ENCODE data around the gene ACOT9.
"Not testable (repeated sequence)": the region's sequence is repeated elsewhere in the genome, so short reads cannot be mapped to it uniquely, and the experiment has no call there.

The ACOT9 gene, protein sequence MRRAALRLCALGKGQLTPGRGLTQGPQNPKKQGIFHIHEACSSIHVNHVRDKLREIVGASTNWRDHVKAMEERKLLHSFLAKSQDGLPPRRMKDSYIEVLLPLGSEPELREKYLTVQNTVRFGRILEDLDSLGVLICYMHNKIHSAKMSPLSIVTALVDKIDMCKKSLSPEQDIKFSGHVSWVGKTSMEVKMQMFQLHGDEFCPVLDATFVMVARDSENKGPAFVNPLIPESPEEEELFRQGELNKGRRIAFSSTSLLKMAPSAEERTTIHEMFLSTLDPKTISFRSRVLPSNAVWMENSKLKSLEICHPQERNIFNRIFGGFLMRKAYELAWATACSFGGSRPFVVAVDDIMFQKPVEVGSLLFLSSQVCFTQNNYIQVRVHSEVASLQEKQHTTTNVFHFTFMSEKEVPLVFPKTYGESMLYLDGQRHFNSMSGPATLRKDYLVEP

DNA sequence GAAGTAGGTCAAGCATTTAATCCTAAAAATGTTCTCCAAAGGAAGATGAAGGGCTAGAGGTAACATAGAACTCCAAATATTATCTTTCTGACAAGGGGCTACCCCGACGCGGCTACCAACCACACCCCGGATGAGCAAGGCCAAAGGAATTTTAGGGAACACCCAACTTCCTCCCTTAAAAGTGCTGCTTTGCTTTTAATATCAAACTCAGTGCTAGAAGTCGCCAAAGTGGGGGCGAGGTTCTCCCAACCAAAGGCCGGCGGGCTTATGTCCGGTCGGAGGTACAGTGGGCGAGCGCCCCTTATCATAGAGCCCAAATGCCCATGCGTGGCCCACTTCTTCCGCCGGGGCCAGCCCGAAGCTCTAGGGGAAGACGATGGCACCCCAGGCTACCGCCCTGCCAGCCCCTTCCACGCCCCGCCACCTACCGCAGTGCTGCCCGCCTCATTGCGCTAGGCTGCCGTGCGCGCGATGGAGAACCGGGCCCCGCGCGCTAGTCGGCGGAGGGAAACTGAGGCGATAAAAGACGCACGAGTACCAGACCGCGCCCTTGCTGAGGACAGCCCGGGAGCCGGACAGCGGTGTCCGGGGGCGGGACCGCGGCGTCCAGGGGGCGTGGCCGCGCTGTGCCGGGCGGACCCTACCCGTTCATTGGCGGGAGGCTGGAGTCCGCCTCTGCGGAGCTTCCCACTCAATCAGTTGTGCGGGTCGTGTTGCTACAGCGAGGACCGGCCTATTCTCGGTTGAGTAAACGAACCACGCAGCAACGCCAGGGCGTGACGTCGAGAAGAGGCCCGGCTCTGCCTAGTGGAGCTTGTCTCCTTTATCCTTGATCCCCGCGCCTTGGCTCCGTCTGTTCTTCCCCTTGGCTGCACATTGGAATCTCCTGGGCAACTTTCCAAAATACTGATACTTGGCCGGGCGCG, at the start of gene ACOT9:
Gene ACOT9, minus strand, starts transcription at position 580 of the 926 bp plus-strand sequence. Its CDS starts 132 bp downstream, at position 448.
- peak in 55 of 56 donors; percentile 1 to 84 (median 57) for DNase-seq

GRCh38 chrX:23790155-23790497, 47.0 kb upstream of the ACOT9 start:
- DNase-seq, result no peak

GRCh38 chrX:23789386-23790154, 46.5 kb upstream of the ACOT9 start:
- peak in 13 of 56 donors; percentile 0 to 38 (median 3) for DNase-seq

- DNase-seq, result no peak
Measured at GRCh38 chrX:23788946-23789345, 45.9 kb upstream of the ACOT9 start.

- no peak for DNase-seq
Measured at GRCh38 chrX:23788521-23788920, 45.4 kb upstream of the ACOT9 start.

DNA sequence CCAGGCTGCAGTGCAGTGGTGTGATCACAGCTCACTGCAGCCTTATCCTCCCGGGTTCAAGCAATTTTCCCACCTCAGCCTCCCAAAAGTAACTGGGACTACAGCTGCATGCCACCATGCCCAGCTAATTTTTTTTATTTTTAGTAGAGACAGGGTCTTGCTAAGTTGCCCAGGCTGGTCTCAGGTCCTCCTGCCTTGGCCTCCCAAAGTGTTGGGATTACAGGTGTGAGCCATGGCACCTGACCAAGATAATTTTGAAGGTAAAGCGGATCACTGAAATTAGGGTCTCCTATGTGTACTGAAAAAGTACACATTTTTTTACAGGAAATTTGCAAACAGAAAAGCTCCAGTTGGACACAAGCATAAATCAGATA, 44.7 kb upstream of the ACOT9 start:
- no peak for DNase-seq

DNA sequence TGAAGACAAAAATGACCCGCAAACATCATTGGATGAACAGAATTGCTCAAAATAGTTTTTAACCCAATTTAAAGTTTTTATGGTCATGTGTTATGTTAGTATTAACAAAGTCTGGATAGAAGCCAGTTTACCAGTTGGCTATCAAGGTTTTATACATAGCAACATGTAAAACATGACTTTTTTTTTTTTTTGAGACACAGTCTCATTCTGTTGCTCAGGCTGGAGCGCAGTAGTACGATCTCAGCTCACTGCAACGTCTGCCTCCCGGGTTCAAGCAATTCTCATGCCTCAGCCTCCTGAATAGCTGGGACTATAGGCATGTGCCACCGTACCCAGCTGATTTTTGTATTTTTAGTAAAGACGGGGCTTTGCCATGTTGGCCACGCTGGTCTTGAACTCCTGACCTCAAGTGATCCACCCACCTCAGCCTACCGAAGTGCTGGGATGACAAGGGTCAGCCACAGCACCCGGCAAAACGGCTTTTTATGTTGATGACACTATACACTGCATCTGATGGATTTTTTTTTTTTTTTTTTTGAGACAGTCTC, 43.3 kb upstream of the ACOT9 start:
- DNase-seq, result no peak

- no peak for DNase-seq
Measured at GRCh38 chrX:23785580-23785979, 42.5 kb upstream of the ACOT9 start.

DNA sequence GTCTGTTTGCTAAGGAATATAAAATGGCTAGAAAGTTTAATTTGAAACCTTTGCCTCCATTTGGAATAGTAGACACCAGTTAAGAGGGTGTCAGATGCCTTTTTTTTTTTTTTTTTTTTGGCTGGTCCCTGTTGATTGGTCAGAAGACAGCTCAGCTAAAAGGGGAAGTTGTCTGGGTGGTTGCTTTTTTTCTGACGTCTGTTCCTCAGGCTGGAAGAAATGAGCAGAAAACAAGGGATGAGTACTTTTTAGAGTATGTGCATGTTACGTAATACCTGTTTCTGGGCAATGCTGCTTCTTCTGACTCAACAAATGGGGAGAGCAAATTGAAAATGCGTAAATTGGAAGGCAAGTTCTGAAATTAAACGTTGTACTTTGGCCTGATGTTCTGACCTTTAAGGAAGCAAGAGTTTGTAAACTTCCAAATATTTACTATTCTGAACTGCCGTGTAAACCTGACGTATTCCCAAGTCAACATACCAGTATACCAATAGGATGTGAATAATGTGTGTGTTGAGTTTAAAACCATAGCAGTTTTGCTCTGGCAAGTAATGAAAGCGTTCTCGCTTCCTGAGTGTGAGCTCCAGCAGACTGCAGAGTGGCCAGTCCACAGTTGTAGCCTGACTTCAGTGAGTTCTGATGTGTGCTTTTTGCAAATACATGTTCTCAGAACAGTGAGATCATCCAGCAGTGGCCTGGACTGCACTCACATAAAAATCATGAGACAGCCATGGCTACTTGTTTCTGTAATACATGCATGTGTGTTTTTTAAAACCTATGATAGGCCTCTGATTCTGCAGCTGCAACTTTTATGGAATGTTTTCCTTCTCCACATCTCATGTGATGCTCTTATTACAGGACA, 41.6 kb upstream of the ACOT9 start:
- DNase-seq, result no peak

DNA sequence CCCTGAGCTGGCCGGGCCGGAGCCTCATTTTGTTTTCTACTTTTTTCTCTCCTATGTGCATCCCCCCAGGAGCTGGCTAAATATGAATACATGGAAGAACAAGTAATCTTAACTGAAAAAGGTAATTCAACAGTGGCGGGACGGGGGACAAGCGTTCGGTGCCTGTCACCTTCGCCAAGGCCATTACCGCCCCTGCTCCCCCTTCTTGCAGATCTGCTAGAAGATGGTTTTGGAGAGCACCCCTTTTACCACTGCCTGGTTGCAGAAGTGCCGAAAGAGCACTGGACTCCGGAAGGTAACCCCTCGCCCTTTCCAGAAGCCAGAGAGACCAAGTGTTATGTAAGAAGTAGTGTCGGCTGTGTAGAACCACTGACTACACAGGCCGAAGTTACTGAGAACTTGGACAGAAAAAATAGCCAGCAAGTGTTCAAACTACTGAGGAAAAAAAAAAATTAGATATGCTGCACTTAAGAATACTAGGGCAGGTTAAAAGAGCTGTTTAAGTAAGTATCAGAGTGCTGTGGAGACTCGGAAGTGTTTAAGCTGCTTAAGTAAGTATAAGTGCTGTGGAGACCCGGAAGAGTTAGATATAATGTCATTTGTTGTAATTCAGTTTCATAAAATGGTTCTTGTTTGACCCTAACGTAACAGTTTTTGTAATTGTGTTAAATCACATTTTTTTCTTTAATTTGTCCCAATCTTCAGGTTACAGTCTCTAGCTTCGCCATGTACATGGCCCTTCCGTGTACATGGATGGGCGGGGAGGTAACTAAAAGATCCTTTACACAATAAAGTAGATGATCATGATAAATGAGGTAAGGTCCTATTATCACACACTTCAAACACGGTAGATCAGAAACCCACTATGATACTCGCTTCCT, 40.8 kb upstream of the ACOT9 start:
- peak in 2 of 56 donors; percentile 7 to 22 for DNase-seq

DNA sequence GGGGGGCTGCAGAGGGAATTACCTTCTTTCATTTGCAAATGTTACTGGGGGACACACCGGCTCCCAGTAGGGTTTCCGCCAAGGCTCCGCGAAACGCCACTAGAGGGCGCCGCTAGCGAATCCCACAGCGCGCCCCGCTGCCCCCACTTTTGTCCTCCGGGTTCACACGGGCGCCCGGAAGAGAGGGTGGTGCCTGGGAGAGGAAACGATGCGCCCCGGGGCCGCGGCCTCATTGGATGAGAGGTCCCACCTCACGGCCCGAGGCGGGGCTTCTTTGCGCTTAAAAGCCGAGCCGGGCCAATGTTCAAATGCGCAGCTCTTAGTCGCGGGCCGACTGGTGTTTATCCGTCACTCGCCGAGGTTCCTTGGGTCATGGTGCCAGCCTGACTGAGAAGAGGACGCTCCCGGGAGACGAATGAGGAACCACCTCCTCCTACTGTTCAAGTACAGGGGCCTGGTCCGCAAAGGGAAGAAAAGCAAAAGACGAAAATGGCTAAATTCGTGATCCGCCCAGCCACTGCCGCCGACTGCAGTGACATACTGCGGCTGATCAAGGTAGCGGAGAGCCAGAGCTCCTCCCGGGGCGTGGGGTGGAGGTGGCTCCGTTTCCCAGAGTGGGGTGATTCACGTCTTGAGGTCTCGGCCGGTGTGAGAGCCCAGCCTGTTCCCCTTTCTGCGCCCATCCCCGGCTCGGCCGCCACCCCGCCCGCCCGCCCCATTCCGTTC, 40.0 kb upstream of the ACOT9 start, which contains the start of gene SAT1:
Gene SAT1, plus strand, starts transcription at position 311 of the 726 bp plus-strand sequence. Its CDS starts 179 bp downstream, at position 490.
- DNase-seq, result peak; percentile 12 to 95 (median 86)

DNA sequence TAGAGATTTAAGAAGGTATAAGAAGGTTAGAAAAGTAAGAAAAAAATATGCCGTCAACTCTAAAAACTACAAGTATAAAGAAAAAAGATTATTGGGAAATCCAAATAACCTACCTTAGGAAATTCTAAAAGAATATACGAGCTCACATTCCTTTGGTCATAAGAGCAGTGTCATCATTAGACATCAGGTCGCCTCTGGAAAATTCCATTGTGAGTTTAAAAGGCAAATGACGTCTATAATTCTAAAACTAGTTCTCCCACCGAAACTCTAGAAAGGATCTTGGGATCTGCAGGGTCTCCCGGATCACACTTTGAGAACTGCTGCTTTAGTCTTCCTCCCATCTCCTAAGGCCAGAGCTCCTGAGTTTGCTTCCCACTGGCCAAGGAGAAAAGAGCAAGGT, 39.4 kb upstream of the ACOT9 start:
- no peak for DNase-seq

DNA sequence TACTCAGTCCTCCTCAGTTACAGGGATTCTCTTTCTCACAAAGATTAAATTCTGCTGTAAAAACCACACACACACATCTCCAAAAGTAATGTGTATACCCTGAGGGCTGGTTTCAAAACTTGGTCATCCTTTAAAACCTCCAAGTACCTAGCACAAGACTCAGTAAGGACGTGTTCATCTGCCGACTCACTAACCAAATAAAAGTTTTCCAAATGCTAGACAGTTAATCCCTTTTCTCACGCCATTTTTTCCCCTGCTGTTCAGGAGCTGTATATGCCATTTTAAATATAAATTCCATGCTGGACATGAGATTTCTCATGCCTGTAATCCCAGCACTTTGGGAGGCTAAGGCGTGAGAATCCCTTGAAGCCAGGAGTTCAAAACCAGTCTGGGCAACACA, 35.9 kb upstream of the ACOT9 start:
- DNase-seq, result no peak

DNA sequence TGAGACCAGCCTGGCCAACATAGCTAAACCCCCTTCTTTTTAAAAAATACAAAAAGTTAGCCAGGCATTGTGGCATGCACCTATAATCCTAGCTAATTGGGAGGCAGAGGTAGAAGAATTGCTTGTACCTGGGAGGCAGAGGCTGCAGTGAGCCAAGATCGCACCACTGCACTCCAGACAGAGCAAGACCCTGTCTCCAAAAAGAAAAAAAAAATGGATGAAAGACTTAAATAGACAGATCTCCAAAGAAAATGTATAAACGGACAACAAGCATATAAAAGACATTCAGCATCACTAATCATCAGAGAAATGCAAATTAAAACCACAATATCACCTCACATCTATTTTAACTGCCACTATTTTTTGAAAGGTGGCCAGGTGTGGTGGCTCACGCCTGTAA, 33.3 kb upstream of the ACOT9 start:
- DNase-seq, result no peak

DNA sequence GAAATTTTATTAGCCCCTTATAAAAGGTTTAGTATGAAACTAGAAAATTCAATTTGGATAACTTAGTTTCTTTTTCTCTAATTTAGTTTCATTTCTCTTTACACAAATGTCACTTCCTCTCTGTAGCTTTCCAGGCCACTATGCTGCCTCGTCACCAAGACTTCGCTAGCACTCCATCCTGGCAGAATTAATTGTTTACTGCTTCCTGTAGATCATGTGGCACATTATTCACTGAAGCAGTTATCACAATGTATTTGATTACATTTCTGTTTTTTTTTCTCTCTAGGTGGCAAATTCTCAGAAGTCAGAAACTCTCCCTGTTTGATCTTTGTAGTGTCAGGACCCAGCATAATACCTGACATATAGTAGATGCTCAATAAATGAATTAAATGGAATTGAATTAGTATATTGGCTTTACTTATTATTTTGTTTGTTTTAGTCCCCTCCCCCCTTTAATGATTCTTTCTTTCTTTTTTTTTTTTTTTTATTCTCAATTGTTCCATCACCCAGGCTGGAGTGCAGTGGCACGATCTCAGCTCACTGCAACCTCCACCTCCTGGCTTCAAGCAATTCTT, 30.6 kb upstream of the ACOT9 start:
- no peak for DNase-seq

DNA sequence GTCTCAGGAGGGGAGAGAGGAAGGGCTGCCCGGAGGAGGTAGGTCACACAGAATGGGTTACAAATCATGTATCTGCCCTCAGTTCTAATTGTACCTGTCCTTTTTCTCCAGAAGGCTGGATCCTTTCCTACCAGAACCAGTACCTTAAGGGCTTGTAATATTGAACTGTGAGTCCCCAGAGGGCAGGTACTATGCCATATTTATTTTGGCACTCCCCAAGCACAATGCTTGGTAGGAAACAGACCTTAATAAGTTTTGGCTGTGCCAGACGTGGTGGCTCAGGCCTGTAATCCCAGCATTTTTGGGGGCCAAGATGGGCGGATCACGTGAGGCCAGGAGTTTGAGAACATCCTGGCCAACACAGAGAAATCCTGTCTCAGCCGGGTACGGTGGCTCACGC, 28.0 kb upstream of the ACOT9 start:
- not testable (repeated sequence) for DNase-seq

DNA sequence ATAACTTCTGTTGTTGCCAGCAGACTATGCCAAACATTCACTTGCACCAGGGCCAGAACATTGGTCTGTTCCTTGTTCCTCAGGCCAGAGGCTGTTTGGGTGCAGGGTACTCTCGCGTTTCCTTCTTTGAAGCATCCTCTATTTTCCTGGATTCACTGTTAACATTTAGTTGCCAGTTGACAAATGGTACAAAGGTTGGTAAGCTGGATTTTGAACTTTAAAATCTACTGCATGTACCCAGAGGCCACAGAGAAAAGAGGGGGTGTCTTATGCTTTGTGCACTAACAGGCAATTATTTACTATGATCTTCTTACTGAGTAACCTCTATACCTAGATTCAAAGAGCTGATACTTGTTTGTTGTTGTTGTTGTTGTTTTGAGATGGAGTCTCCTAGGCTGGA, 27.1 kb upstream of the ACOT9 start:
- no peak for DNase-seq
